ENCODE data around the gene RAD51B.

Gene RAD51B

GRCh38 chr14:67908052-67908754 is 88.6 kb downstream of the RAD51B start:
- DNase-seq: no peak

DNA sequence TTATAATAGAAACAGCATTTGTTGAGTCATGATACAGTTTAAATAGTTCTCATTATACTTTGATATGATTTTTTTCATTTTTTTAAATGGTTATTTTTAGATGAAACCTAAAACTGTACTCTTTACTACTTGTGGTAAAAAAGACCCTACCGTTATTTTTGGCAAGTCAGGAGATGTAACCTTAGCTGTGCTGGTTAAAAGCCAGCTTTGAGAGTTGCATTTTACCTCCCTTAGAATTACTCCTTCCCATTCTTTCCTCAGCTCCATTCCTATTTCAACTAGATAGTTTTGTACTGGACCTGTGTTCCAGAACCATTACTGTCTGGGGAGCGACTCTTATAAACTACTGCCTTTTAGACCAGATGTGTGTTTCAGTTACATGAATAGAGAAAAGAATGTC is 92.0 kb downstream of the RAD51B start:
- DNase-seq: no peak

DNA sequence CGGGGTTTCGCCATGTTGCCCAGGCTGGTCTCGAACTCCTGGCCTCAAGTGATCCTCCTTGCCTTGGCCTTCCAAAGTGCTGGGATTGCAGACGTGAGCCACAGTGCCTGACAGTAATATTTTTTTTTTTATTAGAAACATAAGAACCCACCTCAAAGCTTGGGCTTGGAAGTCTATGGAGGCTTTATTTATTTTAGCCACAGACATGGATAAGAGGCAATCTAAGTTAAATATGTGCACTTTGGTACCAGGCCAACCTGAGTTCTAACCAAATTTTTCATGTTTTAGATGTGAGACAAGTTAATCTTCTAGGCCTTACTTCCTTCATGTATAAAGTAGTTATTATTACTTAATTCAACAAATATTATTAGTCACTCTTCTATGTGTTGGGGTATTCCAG is 96.9 kb downstream of the RAD51B start:
- no peak for DNase-seq

DNA sequence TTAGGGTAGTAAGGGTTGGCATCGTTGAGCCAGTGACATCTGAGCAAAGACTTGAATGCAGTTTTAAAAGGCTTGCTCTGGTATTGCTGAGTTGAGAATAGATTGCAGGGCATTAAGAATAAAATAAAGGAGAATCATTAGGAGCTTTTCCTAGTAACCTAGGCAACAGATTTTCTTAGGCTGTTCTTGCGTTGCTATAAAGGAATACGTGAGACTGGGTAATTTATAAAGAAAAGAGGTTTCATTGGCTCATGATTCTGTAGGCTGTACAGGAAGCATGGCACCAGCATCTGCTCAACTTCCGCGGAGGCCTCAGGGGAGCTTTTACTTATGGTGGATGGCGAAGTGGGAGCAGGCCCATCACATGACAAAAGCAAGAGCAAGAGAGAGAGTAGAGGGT is 97.4 kb downstream of the RAD51B start:
- no peak for DNase-seq

DNA sequence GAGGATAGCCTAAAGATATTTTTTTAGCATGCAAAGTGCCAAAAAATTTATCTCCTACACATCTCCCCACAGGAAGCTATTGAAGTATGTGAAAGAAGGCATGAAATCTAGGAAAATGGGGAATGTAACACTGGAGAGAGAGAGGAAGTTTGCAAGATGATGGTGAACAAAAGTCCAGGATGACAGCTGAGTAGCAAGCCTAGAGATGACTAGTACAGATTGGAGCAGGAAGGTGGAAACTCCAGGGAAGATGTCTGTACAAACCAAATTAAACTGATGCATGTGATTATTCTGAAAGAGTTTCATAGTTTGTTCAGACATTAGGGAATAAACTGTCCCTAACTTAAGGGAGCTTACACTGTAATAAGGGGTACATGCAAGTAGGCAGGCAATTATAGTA is 99.3 kb downstream of the RAD51B start:
- DNase-seq: no peak

- no peak for DNase-seq
Observed at GRCh38 chr14:67919259-67920032, 99.9 kb downstream of the RAD51B start.

DNA sequence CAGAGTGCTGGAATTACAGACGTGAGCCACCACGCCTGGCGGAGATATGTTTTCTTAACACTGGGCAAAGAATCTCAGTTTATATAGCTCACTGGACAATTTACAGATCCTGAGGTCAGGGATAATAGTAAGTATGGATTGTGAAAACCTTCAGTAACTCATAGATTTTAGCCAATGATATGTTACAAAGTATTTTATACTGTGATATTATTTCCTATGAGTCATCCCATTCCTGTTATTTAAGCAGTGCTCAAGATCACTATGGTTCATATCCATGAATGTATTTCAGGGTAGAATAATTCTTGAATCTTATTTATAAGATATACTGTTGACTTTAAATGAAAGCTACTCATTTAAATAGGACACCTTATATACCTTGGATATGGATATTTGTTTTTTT is 107.2 kb downstream of the RAD51B start:
- no peak for DNase-seq

- no peak for DNase-seq
Observed at GRCh38 chr14:67927244-67927643, 107.7 kb downstream of the RAD51B start.

DNA sequence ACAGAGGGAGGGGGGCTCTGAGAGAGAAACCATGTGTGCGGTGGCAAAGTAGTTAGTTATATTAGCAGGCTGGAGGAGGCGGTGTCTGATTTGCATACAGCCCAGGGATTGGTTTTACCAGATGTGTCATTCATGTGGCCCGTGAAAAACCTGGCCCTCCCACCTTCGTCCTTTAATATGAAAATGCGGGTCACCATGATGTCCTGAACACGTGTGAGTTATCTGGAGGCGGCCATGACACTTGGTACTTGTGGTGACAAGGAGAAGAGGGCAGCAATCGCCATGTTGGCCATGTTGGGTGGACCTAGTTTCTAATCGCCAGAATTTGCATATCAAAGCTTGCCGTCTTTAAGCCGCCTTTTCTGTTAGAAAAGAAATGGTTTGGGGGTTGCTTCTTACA is 108.8 kb downstream of the RAD51B start:
- no peak for DNase-seq

- no peak for DNase-seq
Observed at GRCh38 chr14:67932708-67933246, 113.2 kb downstream of the RAD51B start.

- no peak for DNase-seq
Observed at GRCh38 chr14:67933266-67933665, 113.7 kb downstream of the RAD51B start.

GRCh38 chr14:67934087-67934486 is 114.5 kb downstream of the RAD51B start:
- no peak for DNase-seq

DNA sequence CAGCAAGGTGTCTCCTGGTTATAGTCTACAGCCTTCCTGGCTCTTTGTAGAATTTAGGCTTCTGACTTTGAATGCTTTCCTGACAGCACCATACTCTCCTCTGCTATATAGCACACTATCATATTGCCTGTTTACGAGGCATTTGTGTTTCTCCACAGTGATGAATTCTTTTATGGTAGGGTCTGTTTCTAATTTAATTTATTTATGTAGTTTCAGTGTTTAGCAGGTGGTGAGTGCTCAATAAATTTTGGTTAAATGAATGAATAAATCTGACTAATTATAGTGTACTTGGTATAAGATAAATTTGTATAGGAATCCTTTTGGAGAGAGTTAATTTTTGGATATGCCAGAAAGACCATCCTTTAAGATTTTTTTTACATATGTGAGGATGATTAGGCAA is 115.3 kb downstream of the RAD51B start:
- DNase-seq: no peak

DNA sequence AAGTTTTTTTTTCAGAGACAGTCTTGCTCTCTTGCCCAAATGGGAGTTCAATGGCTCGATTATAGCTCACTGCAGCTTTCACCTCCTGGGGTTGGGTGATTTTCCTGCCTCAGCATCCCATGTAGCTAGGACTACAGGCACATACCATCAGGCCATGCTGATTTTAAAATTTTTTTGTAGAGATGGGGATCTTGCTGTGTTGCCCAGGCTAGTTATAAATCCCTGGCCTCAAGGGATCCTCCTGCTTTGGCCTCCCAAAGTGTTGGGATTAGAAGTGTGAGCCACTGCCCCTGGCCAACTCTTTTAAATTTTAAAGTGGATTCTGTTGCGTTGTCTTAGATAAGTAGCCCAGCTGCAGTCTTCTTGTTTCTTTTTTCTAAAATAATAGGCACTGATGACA is 115.8 kb downstream of the RAD51B start:
- DNase-seq: no peak

DNA sequence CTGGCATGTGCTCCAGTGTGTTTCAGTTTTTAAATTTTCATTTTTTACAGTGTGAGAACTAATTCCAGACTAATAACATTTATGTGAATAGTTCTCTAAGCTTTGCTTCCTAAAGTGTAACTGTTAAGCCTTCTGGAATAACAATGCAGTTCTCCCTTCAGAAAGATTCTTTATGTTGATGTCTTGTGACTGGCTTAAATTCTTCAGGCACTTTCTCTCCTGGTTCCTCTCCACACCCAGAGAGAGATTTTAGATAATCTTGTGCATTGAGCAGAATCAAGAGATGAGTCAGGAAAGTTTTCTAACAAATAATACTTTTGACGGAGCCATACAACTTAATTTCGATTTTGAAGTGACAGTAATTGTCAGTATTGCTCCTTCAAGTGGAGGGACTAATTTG is 118.5 kb downstream of the RAD51B start:
- no peak for DNase-seq

GRCh38 chr14:67940486-67941455 is 121.2 kb downstream of the RAD51B start:
- DNase-seq: no peak

- no peak for DNase-seq
Observed at GRCh38 chr14:67941456-67942018, 122.0 kb downstream of the RAD51B start.

DNA sequence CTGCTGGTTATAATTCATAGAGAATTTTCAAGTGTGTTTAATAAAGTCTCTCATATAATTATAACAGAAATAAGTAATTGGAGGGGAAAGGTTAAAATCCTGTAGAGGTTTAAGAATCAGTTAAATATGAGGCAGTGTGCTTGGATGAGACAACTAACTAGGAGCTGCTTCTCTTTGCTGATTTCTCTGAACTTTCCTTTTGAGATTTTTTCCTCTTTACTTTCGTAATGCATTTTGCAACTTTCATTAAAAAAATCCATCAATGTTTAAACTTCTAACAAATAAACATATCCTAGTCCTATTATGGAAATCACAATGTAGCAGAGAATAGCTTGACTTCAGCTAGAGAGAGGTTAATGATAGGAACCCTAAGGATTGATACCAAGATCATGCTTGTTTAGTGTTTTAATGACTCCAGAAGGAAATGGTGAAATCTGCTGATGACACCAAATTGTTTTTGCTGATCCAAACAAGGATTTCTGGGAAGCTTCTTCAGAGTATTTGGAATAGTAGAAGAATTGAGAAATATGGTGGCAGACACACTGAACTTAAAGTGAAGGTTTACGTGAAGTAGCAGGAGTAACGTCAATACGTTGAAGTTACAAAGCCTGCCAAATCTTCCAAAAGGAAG is 122.6 kb downstream of the RAD51B start:
- DNase-seq: no peak

DNA sequence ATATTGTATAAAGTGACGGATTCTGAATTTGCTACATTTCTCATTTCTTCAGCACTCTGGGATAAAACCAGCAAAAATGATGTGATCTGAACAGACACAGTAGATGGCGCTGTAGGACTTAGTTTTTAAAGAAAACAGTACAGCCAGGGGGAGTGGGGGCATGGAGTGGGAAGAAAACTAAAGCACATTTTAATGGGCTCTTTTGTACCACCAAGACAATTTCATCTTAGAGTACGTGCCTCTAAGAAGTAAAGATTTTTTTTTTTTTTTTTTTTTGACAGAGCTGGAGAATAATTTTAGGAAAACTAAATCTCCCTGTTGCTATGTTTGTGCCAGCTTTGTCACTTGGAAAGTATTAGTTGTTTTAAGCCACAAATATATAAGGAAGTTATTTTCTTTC is 124.4 kb downstream of the RAD51B start:
- peak; percentile 19 for DNase-seq

- no peak for DNase-seq
Observed at GRCh38 chr14:67944605-67945004, 125.0 kb downstream of the RAD51B start.

DNA sequence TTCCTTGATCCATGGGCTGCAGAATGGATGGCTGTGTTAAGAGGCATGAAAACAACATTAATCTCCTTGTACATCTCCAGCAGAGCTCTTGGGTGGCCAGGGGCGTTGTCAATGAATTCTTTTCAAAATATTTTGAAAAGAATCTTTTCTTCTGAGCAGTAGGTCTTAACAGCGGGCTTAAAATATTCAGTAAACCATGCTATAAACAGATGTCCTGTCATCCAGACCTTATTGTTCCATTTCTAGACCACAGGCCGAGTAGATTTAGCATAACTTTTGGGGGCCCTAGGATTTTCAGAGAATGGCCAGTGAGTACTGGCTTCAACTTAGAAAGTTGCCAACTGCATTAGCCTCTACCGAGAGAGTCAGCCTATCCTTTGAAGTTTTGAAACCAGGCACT is 130.2 kb downstream of the RAD51B start:
- DNase-seq: no peak

- DNase-seq: no peak
Observed at GRCh38 chr14:67950386-67950785, 130.8 kb downstream of the RAD51B start.
